Mesendoderm (in vitro differentiated cells): ENCODE data around the gene SUSD4.

Experiments used
- DNase-seq: peaks from one replicate; pipeline ENCODE4 v3.0.0; 2013
- H2AK5ac ChIP-seq: 2 replicates; pipeline ENCODE4 v1.6.1; 2013; ENCODE audit warnings: low read length, inconsistent platforms
- H2BK120ac ChIP-seq: 2 replicates; pipeline ENCODE4 v1.6.1; 2013; ENCODE audit warnings: low read depth, mild to moderate bottlenecking, low read length, moderate library complexity, mixed read lengths
- H2BK15ac ChIP-seq: replicated peaks from 2 replicates; pipeline ENCODE4 v1.6.1; 2013; ENCODE audit warnings: low read depth, mild to moderate bottlenecking, moderate library complexity
- H2BK5ac ChIP-seq: 2 replicates; pipeline ENCODE4 v1.6.1; 2013; ENCODE audit warnings: low read length, inconsistent platforms
- H3K18ac ChIP-seq: 2 replicates; pipeline ENCODE4 v1.6.1; 2013; ENCODE audit warnings: mild to moderate bottlenecking, low read length, mixed read lengths
- H3K23ac ChIP-seq: one replicate; pipeline ENCODE4 v1.6.1; 2013; ENCODE audit warnings: low read length
- H3K27ac ChIP-seq: 2 replicates; pipeline ENCODE4 v1.5.1; 2013; ENCODE audit warnings: low read depth, mild to moderate bottlenecking, inconsistent platforms, low read length, moderate library complexity
- H3K27me3 ChIP-seq: 2 replicates; pipeline ENCODE4 v1.6.1; 2013; ENCODE audit warnings: low read length, control low read depth, mild to moderate bottlenecking, inconsistent platforms; ENCODE audit not compliant: insufficient read depth, poor library complexity
- H3K36me3 ChIP-seq: 2 replicates; pipeline ENCODE4 v1.6.1; 2013; ENCODE audit warnings: low read length, inconsistent platforms; ENCODE audit not compliant: control insufficient read depth, insufficient read depth
- H3K4ac ChIP-seq: one replicate; pipeline ENCODE4 v1.6.1; 2013; ENCODE audit warnings: low read depth, mild to moderate bottlenecking, low read length, moderate library complexity
- H3K4me1 ChIP-seq: 2 replicates; pipeline ENCODE4 v1.6.1; 2013; ENCODE audit warnings: low read depth, low read length, inconsistent platforms; ENCODE audit not compliant: control insufficient read depth
- H3K4me2 ChIP-seq: 2 replicates; pipeline ENCODE4 v1.6.1; 2013; ENCODE audit warnings: low read length
- H3K4me3 ChIP-seq: 2 replicates; pipeline ENCODE4 v1.5.1; 2013; ENCODE audit warnings: mild to moderate bottlenecking, low read length
- H3K56ac ChIP-seq: one replicate; pipeline ENCODE4 v1.6.1; 2013; ENCODE audit warnings: low read length
- H3K79me1 ChIP-seq: 2 replicates; pipeline ENCODE4 v1.6.1; 2013; ENCODE audit warnings: low read length, inconsistent platforms
- H3K79me2 ChIP-seq: 2 replicates; pipeline ENCODE4 v1.6.1; 2013; ENCODE audit warnings: mild to moderate bottlenecking, low read length; ENCODE audit not compliant: control insufficient read depth, insufficient read depth
- H3K9ac ChIP-seq: 2 replicates; pipeline ENCODE4 v1.6.1; 2013; ENCODE audit warnings: low read length, inconsistent platforms
- H4K5ac ChIP-seq: one replicate; pipeline ENCODE4 v1.6.1; 2013; ENCODE audit warnings: low read length
- H4K8ac ChIP-seq: one replicate; pipeline ENCODE4 v1.6.1; 2013; ENCODE audit warnings: low read depth, mild to moderate bottlenecking, control low read depth, low read length, moderate library complexity
- WGBS: extraction: QIAGEN DNeasy Blood & Tissue Kit; methylation state at CpG from one replicate; pipeline ENCODE4 v1.1.7; 2013; ENCODE audit warnings: low lambda C conversion rate, missing lambda C conversion rate; ENCODE audit not compliant: insufficient coverage; ENCODE audit errors: extremely low coverage; 5-methylcytosine and 5-hydroxymethylcytosine counted together

SUSD4 gene

DNA sequence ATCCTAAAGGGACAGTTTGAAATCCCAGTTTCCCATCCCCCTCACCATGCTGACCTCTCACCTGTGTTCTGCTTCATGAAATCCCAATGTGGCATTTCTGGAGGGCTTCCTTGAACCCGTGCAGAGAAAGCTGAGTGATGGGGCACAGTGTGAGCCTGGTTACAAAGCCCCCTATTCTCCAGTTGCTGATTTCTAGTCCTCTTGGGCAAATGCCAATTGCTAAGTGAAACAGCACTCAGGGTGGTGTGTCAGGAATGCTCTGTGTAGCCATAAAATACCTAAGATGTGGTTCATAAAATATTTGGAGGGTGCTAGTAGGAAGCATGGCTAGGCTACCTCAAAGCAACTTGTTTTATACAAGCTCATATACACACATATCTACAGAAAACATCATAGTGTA, 32.0 kb downstream of the SUSD4 start:
- WGBS, result no CpG with 5 or more reads among the region's 1 CpG
- Histone ChIP-seq H3K4me3 (no peak overlapping the region), H3K56ac (no peak overlapping the region), H2BK5ac (no peak overlapping the region), H3K9ac (no peak overlapping the region), H3K27me3 (no peaks in the 10 kb centered on the region), H3K23ac (no peak overlapping the region), H2BK15ac (no peak overlapping the region), H3K27ac (no peak overlapping the region), H4K8ac (no peak overlapping the region), H3K36me3 (no peaks in the 10 kb centered on the region), H4K5ac (no peak overlapping the region), H3K18ac (no peak overlapping the region), H3K79me2 (no peaks in the 10 kb centered on the region), H2AK5ac (no peak overlapping the region), H3K4ac (no peak overlapping the region), H3K4me2 (no peak overlapping the region), H3K79me1 (no peaks in the 10 kb centered on the region), H2BK120ac (no peak overlapping the region), H3K4me1 (no peaks in the 10 kb centered on the region)
- no peak for DNase-seq

DNA sequence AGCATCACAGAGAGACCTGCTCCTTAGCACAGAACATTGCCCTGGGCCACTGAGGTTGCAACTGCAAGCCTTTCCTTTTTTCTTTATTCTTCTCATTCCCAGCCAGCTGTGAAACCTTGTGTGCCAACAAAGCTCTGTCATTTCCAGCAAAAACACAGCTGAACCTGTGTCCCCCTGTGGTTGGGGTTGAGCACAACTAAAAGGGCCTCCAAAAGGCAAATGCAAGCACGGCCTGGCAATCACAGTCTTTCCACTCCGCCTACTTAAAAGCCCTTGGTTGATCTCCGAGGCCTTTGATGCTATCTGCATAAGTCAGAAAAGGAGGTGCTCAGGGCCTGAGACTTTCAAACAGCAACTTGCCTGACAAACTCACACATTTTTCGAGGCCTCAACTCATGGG, 32.7 kb downstream of the SUSD4 start:
- DNase-seq, result peak; percentile 29
- Histone ChIP-seq H3K4ac (no peak overlapping the region), H3K56ac (no peak overlapping the region), H2BK120ac (no peak overlapping the region), H2BK15ac (no peak overlapping the region), H3K4me3 (no peak overlapping the region), H3K27ac (no peak overlapping the region), H4K5ac (no peak overlapping the region), H3K23ac (no peak overlapping the region), H3K79me2 (no peaks in the 10 kb centered on the region), H3K36me3 (no peaks in the 10 kb centered on the region), H2AK5ac (no peak overlapping the region), H2BK5ac (no peak overlapping the region), H3K9ac (no peak overlapping the region), H3K79me1 (no peaks in the 10 kb centered on the region), H3K4me2 (no peak overlapping the region), H3K18ac (no peak overlapping the region), H3K4me1 (no peaks in the 10 kb centered on the region), H4K8ac (no peak overlapping the region), H3K27me3 (no peaks in the 10 kb centered on the region)
- WGBS, result no CpG with 5 or more reads among the region's 4 CpGs

DNA sequence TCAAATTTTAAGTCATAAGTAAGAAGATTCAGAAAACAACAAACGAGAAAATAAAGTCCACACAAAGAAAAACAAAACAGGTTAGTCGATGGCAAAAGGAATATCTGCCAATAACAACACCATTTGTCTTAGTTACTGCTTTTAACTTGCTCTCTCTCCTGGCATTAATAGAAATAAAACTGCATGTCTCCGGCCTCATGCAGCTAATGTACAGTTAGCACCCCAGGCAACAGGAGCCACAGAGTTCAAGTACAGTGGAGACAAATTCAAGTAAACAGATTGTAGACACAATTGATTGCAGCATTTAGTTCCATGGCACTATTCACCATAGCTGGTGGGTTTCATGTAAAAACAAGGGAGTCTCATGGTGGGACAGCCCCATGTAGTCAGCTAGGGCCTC, 33.5 kb downstream of the SUSD4 start:
- Histone ChIP-seq H2BK15ac (no peak overlapping the region), H3K18ac (no peak overlapping the region), H2BK120ac (no peak overlapping the region), H3K4me1 (no peaks in the 10 kb centered on the region), H3K56ac (no peak overlapping the region), H2AK5ac (no peak overlapping the region), H3K27me3 (no peaks in the 10 kb centered on the region), H3K79me1 (no peaks in the 10 kb centered on the region), H3K4ac (no peak overlapping the region), H4K5ac (no peak overlapping the region), H3K4me2 (no peak overlapping the region), H3K9ac (no peak overlapping the region), H3K27ac (no peak overlapping the region), H3K36me3 (no peaks in the 10 kb centered on the region), H4K8ac (no peak overlapping the region), H3K4me3 (no peak overlapping the region), H3K23ac (no peak overlapping the region), H3K79me2 (no peaks in the 10 kb centered on the region), H2BK5ac (no peak overlapping the region)
- no peak for DNase-seq
- WGBS, result no CpG with 5 or more reads among the region's 3 CpGs

DNA sequence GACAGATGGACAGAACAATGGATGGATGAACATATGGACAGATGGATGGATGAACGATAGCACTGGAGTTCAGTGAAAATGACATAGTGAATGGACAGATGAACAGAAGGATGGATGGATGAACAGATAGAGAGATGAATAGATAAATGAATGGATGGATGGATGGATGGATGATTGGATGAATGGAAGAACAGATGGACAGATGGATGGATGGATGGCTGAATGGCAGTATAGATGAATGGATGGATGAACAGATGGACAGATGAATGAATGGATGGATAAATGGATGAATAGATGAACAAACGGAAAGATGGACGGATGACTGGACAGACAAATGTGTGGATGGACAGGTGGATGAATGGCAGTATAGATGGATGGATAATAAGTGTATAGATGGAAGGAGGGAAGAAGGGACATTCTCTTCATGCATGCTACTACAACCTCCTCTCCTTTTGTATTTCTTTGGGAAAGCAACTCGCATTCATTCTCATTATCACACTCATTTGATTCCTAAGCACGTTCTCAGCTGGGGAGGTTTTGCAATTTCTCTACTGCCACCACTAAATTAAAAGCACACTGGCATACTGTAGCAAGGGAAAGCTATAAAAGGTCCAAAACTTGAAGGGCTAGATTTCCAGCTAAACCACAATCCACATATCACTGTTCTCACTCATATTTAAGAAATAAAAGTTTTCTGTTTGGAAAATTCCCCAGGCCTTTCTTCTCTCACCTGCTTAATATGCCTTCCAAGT, 34.1 kb downstream of the SUSD4 start:
- Histone ChIP-seq H3K56ac (no peak overlapping the region), H2BK120ac (no peak overlapping the region), H3K79me1 (no peaks in the 10 kb centered on the region), H2AK5ac (no peak overlapping the region), H3K36me3 (no peaks in the 10 kb centered on the region), H3K27ac (no peak overlapping the region), H2BK15ac (no peak overlapping the region), H2BK5ac (no peak overlapping the region), H3K23ac (no peak overlapping the region), H4K8ac (no peak overlapping the region), H3K4me3 (no peak overlapping the region), H3K79me2 (no peaks in the 10 kb centered on the region), H3K4me2 (no peak overlapping the region), H3K4me1 (no peaks in the 10 kb centered on the region), H3K9ac (no peak overlapping the region), H3K27me3 (no peaks in the 10 kb centered on the region), H3K18ac (no peak overlapping the region), H3K4ac (no peak overlapping the region), H4K5ac (no peak overlapping the region)
- DNase-seq, result no peak
- WGBS, result no CpG with 5 or more reads among the region's 5 CpGs

- no peak overlapping the region for H3K4me3 ChIP-seq
- H3K79me1 ChIP-seq, result no peaks in the 10 kb centered on the region
- H2BK120ac ChIP-seq, result no peak overlapping the region
- DNase-seq, result no peak
- no peaks in the 10 kb centered on the region for H3K4me1 ChIP-seq
- H3K56ac ChIP-seq, result no peak overlapping the region
- H3K23ac ChIP-seq, result no peak overlapping the region
- H4K8ac ChIP-seq, result no peak overlapping the region
- H3K9ac ChIP-seq, result no peak overlapping the region
- H3K4me2 ChIP-seq, result no peak overlapping the region
- no peaks in the 10 kb centered on the region for H3K27me3 ChIP-seq
- no peak overlapping the region for H3K18ac ChIP-seq
- no peak overlapping the region for H3K27ac ChIP-seq
- H2BK5ac ChIP-seq, result no peak overlapping the region
- no peak overlapping the region for H4K5ac ChIP-seq
- no peak overlapping the region for H2AK5ac ChIP-seq
- no peaks in the 10 kb centered on the region for H3K36me3 ChIP-seq
- no peaks in the 10 kb centered on the region for H3K79me2 ChIP-seq
- no peak overlapping the region for H3K4ac ChIP-seq
- H2BK15ac ChIP-seq, result no peak overlapping the region
Observed at GRCh38 chr1:223329252-223329651, 34.7 kb downstream of the SUSD4 start.

- Histone ChIP-seq H3K56ac (no peak overlapping the region), H3K27me3 (no peaks in the 10 kb centered on the region), H2BK15ac (no peak overlapping the region), H2AK5ac (no peak overlapping the region), H3K79me1 (no peaks in the 10 kb centered on the region), H3K36me3 (no peaks in the 10 kb centered on the region), H3K27ac (no peak overlapping the region), H3K79me2 (no peaks in the 10 kb centered on the region), H3K9ac (no peak overlapping the region), H2BK5ac (no peak overlapping the region), H4K8ac (no peak overlapping the region), H3K4ac (no peak overlapping the region), H3K4me2 (no peak overlapping the region), H3K4me1 (no peaks in the 10 kb centered on the region), H4K5ac (no peak overlapping the region), H3K4me3 (no peak overlapping the region), H3K23ac (no peak overlapping the region), H2BK120ac (no peak overlapping the region), H3K18ac (no peak overlapping the region)
- no CpG with 5 or more reads among the region's 4 CpGs for WGBS
- no peak for DNase-seq
Observed at GRCh38 chr1:223328566-223328965, 35.4 kb downstream of the SUSD4 start.
